GM18867 (cell line): ENCODE results near the gene OAS1.
"Not testable (repeated sequence)": the region's sequence is repeated elsewhere in the genome, so short reads cannot be mapped to it uniquely, and the experiment has no call there.

Experiments used
- ATAC-seq: cut with Tn5 transposase; IDR thresholded peaks from one replicate; pipeline ENCODE4 v1.9.1; 2021; ENCODE audit warnings: mild to moderate bottlenecking, moderate library complexity; ENCODE audit not compliant: unreplicated experiment

The OAS1 gene

DNA sequence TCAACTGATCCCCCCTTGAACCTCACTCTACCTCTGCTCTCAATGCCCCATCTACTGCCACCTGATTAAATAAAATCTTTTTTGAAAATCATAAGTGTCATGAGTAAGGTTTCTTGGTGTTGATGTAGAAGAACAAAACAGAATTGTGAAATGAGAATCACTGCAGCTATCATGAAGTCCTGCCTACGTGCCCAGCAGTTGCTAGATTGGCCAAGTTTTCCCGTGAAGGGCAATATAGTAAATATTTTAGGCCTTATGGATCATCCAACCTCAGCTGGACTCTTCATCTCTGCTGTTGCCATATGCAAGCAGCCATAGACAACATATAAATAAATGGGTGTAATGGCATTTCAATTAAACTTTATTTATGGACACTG is 26.4 kb downstream of the OAS1 start:
- no peak for ATAC-seq

DNA sequence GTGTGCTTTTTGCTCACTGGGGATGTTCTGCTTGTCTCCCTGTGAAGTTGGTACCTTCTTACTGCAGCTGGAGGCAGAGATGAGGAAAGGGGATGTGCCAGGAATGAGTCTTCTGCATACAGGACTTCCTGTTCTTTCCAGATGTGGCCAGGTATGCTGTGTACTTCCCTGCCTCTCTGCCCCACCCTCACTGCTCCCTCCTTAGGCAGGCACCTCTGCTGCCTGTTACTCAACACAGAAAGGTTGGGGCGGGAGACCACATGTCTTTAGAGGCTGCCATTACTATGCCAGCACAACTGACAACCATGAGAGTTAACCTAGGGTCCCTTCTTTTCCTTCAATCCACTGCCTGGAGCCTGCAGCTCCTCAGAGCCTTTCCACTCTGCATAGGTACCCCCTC is 29.5 kb downstream of the OAS1 start:
- ATAC-seq, result no peak

DNA sequence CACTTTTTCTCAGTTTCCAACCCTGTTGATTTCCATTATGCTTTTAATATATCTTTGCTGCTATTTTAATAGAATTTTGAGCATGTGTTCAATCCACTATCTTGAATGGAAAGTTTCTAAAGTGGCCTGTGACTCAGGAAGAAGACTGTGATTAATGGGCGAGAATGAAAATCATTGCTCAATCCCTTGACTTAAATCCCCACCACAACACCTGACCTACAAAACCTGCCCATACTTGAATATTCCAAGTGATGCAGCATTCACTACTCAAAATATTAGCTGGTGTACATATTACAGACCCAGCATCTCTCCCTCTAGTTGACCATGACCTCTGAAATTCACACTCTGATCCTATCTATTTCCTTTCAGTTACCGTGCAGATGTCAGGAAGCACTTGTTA is 30.2 kb downstream of the OAS1 start:
- no peak for ATAC-seq

DNA sequence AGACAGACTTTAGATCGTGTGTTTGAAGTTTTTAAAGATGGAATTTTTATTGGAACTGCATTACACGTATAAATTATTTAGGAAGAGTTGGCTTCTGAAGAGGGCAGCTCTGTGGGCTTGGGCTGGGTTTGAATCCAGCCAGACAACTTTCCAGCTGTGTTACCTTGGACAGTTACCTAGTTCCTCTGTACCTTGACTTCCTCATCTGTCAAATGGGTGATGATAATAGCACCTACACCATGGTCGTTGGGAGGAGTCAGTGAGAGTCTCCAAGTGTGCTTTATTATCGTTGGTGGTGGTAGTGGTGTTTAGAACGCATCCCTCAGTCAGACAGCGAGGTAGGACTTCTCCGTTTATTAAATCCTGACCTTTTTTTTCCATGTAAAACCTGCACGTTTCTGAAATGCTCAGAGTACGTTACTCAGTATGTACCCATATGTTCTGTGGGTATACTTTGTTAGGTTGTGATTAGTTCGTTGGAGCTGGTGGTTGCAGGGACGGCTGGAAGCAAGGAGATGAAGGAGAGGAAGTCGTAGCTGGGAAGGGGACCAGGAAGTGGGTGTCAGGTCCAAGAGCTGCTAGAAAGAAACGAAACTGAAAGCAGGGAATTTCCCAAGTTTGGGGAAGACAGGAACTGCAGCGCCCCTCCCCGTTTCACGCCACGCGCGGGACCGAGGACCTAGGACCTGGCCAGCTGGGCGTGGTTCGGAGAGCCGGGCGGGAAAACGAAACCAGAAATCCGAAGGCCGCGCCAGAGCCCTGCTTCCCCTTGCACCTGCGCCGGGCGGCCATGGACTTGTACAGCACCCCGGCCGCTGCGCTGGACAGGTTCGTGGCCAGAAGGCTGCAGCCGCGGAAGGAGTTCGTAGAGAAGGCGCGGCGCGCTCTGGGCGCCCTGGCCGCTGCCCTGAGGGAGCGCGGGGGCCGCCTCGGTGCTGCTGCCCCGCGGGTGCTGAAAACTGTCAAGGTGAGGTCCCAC is 31.3 kb downstream of the OAS1 start, which contains the start of gene OAS3:
Gene OAS3, plus strand, starts transcription at position 734 of the 979 bp plus-strand sequence. Its CDS starts 57 bp downstream, at position 791.
- ATAC-seq, result peak; percentile 45

DNA sequence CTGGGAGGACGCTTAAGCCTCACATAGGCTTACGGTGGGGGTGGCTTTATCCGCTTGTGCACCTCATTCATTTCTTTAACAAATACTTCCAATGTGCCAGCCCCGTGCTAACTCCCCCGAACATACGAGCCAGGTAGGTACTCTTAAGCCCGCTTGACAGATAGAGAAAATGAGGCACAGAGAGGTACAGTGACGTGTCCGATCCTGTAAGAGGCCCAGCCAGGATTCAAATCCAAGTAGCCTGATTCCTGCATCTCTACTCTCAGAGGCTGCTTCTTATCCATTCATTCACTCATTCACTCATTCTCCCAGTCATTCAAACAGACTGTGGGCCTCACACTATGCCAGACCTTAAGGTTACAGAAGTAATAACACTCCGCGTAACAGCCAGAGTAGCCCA is 32.0 kb downstream of the OAS1 start:
- no peak for ATAC-seq

DNA sequence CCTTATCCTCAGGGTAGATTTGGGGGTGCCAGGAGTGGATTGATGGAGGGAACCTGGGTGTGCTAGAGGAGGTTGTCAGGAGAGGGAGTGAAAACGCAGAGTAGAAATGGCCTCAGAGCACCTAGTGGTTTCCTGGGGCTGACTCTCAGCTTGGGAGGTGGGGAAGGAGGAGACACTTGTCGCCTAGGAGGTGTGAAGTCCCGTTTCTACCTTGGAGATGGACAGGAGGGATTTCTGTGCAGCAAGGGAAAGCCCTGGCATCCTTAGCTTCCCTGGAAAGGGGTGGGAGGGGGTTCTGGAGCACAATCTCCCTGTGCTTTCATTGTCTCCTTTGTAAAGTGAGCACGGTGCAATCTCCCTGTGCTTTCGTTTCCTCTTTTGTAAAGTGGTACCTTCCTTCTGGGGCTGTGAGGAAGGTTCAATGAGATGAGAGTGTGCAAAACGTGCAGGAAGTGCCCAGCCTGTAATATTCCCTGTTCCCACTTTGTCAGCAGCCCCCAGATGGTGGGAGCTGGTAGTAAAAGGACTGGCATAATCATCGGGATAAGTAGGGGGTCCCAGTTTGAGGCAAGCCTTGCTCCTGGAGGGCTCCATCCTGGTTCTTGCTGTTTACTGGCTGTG is 33.1 kb downstream of the OAS1 start:
- peak; percentile 53 for ATAC-seq

DNA sequence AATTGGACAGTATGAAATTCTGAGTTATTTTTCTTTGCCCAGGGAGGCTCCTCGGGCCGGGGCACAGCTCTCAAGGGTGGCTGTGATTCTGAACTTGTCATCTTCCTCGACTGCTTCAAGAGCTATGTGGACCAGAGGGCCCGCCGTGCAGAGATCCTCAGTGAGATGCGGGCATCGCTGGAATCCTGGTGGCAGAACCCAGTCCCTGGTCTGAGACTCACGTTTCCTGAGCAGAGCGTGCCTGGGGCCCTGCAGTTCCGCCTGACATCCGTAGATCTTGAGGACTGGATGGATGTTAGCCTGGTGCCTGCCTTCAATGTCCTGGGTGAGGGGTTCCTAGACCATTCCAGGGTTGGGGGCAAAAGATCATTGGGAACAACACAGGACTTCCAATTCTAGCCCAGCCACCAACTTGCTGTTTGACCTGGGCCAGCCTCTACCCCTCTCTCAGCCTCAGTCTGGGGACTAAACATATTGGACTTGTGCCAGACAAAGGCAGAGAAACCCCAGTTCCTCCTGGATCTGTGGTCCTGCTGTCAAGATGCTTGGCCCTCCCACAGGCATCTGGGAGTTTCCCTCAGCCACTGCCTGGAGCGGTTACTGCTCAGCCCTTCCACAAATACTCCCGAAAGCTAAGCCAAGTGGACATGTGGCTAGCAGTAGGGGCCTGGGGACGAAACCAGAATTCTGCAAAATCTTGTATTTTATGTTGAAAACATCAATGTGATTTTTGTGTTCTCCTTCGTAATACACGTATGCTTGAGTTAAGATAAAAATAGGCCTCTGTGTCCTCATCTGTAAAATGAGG is 35.0 kb downstream of the OAS1 start:
- no peak for ATAC-seq

DNA sequence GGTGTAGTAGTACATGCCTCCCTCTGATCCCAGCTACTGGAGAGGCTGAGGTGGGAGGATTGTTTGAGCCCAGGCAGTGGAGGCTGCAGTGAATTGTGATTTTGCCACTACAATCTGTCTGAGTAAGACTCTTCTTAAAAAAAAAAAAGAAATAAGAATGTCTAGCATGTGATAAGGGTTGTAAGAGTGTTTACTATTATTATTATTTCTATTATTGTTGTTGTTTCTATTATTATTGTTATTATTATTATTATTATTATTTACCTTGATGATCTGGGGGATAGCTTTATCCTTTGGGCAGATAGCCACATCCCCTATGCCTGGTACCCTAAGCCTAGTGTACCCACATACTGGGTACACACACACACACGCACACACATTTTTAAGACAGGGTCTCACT is 35.8 kb downstream of the OAS1 start:
- no peak for ATAC-seq

DNA sequence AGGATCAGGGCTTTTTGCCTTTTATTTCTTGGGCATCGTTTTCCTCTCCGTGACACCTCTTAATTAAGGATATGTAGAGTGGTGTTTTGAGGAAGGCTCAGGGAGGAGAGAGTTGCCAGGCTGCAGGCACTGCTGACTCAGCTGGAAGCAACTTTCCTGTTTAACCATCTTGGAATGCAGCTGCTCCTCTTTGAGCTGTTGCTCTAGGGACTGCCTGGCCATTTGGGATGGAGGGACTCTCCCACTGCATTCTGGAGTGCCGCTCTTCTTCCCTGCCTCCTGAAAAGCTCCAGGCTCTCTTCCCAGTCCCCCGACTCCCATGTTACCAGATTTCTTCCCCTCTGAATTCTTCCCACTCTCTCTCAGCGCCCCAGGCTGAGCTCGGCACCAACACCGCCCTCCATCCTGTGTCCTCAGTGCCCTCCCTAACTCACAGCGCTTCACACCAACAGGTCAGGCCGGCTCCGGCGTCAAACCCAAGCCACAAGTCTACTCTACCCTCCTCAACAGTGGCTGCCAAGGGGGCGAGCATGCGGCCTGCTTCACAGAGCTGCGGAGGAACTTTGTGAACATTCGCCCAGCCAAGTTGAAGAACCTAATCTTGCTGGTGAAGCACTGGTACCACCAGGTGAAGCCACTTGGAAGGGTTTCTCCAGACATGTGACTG is 37.4 kb downstream of the OAS1 start:
- ATAC-seq, result no peak

DNA sequence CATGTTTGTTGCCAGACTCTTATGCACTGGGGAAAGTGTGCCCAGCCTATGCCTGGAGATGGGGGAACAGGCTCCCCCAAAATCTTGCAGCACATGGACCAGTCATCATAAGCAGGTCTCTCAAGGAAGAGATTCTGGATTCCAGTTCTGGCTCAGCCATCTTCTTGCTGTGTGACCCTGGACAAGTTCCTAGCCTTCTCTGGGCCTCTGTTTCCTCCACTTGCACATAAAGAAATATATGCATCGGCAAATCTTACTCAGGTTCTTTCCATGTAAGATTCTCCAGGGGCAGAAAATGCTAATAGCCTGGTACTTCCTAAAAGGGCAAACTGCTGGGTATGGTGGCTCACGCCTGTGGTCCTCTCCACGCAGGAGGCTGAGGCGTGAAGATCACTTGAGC is 38.8 kb downstream of the OAS1 start:
- ATAC-seq, result no peak

DNA sequence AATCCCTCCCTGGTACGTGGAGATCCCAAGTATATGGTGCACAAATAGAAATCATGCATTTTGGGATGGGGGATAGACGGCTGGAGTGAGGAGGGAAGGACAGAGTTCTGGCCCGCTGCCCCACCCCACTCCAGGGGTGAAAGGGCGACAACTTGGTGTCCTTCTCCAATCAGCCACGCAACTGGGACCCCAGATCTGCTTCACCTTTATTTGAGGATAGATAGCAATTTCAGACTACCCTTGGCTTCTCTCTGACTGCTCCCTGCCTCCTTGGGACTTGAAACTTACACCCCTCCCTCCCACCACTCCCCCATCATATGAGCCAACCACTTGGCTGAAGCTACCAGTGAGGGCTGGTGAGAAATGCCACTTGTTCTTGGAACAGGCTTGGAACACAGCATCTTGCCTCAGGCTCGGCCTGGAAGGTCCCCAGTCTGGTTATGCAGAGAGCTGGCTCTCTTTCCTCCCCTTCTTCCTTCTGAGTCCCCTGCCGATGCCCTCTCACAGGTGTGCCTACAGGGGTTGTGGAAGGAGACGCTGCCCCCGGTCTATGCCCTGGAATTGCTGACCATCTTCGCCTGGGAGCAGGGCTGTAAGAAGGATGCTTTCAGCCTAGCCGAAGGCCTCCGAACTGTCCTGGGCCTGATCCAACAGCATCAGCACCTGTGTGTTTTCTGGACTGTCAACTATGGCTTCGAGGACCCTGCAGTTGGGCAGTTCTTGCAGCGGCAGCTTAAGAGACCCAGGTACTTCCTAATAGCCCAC is 39.7 kb downstream of the OAS1 start:
- ATAC-seq, result no peak

DNA sequence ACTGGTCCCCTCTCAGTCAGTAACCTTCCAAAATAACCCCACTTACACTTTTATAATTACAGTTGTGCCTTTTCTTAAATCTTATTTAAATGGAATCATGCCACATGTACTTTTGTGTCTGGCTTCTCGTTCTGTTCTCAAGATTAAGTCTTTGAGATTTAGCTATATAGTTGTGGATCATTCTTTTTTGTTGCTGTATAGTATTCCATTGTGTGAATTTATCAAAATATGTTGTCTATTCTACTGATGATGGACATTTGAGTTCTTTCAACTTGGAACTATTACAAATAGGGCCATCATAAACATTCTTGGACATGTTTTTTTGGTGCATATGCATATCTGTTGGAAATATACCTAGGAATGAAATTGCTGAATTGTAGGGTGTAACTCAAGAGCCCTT is 40.6 kb downstream of the OAS1 start:
- ATAC-seq, result no peak

DNA sequence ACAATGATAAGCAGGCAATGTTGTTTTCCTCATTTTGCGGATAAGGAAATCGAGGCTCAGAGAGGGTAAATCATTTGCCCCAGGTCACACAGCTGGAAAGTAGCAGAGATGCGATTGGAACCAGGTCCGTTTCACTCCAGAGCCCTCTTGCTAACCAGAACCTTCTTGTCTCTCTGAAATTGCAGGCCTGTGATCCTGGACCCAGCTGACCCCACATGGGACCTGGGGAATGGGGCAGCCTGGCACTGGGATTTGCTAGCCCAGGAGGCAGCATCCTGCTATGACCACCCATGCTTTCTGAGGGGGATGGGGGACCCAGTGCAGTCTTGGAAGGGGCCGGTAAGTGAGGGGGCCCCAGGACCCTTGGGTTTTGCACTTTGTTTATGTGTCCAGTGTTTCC is 41.0 kb downstream of the OAS1 start:
- ATAC-seq, result no peak

DNA sequence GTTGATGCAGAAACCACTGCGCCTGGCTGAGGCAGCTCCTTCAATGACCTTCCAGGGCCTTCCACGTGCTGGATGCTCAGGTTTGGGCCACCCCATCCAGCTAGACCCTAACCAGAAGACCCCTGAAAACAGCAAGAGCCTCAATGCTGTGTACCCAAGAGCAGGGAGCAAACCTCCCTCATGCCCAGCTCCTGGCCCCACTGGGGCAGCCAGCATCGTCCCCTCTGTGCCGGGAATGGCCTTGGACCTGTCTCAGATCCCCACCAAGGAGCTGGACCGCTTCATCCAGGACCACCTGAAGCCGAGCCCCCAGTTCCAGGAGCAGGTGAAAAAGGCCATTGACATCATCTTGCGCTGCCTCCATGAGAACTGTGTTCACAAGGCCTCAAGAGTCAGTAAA is 42.0 kb downstream of the OAS1 start:
- ATAC-seq, result no peak

DNA sequence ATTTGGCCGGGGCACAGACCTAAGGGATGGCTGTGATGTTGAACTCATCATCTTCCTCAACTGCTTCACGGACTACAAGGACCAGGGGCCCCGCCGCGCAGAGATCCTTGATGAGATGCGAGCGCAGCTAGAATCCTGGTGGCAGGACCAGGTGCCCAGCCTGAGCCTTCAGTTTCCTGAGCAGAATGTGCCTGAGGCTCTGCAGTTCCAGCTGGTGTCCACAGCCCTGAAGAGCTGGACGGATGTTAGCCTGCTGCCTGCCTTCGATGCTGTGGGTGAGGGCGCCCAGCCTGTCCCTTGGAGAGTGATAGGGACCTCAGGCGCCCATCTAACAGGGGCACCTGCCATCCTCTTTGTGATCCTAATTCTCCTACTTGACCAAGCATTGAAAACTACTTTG is 43.9 kb downstream of the OAS1 start:
- ATAC-seq, result no peak

DNA sequence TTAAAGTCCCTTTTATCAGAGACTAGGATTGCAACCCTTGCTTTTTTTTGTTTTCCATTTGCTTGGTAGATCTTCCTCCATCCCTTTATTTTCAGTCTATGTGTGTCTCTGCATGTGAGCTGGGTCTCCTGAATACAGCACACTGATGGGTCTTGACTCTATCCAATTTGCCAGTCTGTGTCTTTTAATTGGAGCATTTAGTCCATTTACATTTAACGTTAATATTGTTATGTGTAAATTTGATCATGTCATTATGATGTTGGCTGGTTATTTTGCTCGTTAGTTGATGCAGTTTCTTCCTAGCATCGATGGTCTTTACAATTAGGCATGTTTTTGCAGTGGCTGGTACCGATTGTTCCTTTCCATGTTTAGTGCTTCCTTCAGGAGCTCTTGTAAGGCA is 50.4 kb downstream of the OAS1 start:
- not testable (repeated sequence) for ATAC-seq

DNA sequence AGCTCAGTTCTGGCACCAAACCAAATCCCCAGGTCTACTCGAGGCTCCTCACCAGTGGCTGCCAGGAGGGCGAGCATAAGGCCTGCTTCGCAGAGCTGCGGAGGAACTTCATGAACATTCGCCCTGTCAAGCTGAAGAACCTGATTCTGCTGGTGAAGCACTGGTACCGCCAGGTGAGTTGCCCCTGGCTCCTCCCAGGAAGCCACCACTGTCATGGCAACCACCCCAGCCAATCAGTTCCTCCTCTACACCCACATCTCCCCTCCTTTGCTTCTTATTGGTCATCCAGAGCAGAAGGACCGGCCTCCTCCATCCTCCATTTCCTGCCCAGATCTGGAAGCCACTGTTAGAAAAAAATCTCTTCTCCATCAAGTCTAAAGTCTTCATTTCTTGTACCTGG is 54.3 kb downstream of the OAS1 start:
- no peak for ATAC-seq

DNA sequence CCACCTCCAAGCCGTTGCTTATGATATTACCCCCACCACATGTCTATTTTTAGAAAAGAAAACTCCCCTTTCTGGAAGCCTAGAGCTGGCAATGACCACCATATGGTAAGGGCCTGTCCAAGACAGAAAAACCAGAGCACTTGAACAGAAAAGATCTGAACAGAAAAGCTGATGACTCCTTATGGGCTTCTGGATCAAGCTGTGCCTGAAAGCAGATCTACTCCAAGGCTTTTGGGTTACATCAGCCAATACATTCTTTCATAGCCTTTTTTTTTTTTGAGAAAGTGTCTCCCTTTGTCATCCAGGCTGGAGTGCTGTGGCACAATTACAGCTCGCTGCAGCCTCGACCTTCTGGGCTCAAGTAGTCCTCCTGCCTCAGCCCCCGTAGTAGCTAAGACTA is 54.8 kb downstream of the OAS1 start:
- ATAC-seq, result no peak

DNA sequence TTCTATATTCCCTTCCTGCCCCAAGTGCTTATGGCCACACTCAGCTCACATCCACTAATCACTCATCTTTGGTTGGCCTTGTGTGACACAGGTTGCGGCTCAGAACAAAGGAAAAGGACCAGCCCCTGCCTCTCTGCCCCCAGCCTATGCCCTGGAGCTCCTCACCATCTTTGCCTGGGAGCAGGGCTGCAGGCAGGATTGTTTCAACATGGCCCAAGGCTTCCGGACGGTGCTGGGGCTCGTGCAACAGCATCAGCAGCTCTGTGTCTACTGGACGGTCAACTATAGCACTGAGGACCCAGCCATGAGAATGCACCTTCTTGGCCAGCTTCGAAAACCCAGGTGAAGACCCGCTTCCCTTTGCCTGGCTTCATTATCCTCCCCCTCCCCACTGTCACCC is 55.8 kb downstream of the OAS1 start:
- ATAC-seq, result no peak

DNA sequence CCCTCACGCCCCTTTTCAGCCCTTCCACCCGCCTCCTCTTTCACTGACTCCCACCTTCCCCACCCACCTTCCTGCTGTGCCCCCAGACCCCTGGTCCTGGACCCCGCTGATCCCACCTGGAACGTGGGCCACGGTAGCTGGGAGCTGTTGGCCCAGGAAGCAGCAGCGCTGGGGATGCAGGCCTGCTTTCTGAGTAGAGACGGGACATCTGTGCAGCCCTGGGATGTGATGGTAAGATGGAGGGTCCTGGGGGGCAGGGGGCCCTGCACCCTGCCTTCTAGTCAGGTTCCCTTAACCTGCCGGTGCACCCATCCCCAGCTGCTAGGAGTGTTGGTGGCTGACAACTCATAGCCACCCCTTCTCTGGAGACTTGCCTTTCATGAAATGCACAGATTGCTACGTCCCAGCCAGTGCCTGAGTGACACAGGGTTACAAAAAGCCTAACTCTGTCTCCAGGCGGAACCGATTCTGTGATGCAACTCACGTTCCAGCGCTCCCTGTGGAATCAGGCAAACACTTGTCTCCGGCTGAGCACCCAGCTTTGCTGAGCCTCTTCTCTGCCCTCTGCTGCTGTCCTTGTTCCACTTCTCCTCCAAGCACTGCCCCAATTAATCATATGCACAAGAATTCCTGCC is 56.6 kb downstream of the OAS1 start:
- ATAC-seq, result no peak
